Measurements from ENCODE around the gene CAPN10.

DNA sequence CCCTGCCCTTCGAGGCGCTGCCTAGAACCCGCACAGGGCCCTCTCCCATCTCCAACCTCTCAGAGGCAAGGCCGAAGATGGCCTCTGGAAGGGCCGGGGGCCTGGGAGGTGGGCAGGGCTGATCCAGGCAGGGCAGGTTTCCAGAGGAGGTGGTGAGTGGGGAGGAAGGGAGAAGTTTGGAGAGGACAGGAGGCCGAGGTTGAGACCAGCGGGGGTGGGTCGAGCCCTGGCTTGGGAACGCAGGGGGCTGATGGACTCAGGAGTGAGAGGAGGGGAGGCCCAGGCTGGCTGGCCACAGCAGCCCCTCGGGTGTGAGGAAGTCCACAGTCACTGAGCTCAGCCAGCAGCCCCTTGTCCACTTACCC is 10.5 kb downstream of the CAPN10 start:
- no peak for TF ChIP-seq YY1 (IDR thresholded peaks at IDR 0.05; ENCODE audit: insufficient read depth, insufficient read length)
- no peak for TF ChIP-seq SUZ12 (IDR thresholded peaks at IDR 0.05; ENCODE audit: extremely low read depth, insufficient read depth, insufficient read length)

All from NT2/D1 (cell line).